IMR-90 (cell line): ENCODE results near the gene FOXL3. TPM values are rescaled to one million over a fixed set of nuclear protein-coding genes. Genes with fewer than 3 reads are reported as not detected.

ENCODE experiments used
- ATAC-seq: fragments of 200-7000 bp; cut with Tn5 transposase; 2 replicates; pipeline ENCODE4 v1.9.1; 2020; ENCODE audit warnings: low read depth, mild to moderate bottlenecking, moderate library complexity
- BruUV-seq: library from RNA; stranded (reverse); fragments of 400-500 nt; replicated peaks from 2 replicates; lab custom pipeline; 2021; lab: Mats Ljungman, UMichigan
- CTCF ChIA-PET: fragments of 300-600 bp; formaldehyde crosslinking; extraction: SDS; loops from one replicate; lab custom pipeline; 2021; ENCODE audit warnings: antibody characterized with exemption; lab: Yijun Ruan, JAX
- POLR2A ChIA-PET: fragments of 300-600 bp; sonication (Branson Sonifier 250); formaldehyde crosslinking; loops from one replicate; lab custom pipeline; 2022; ENCODE audit warnings: antibody characterized with exemption; ENCODE audit not compliant: unreplicated experiment; lab: Charles Lee
- DNase-seq: peaks from one replicate; pipeline ENCODE4 v3.0.0; 2013
- H2AFZ ChIP-seq: replicated peaks from 2 replicates; pipeline ENCODE3; 2013; ENCODE audit warnings: low read length, mild to moderate bottlenecking; ENCODE audit not compliant: poor library complexity
- H2AK5ac ChIP-seq: 2 replicates; pipeline ENCODE4 v1.6.1; 2013; ENCODE audit warnings: low read depth, low read length, inconsistent platforms
- H2AK9ac ChIP-seq: replicated peaks from 2 replicates; pipeline ENCODE3; 2013; ENCODE audit warnings: mild to moderate bottlenecking, low read depth, low read length, moderate library complexity; ENCODE audit not compliant: poor library complexity
- H2BK120ac ChIP-seq: 2 replicates; pipeline ENCODE4 v1.6.1; 2013; ENCODE audit warnings: low read depth, low read length, inconsistent platforms
- H2BK15ac ChIP-seq: 3 replicates; pipeline ENCODE4 v1.6.1; 2013; ENCODE audit warnings: low read depth, low read length, inconsistent platforms
- H2BK20ac ChIP-seq: 2 replicates; pipeline ENCODE4 v1.6.1; 2013; ENCODE audit warnings: low read depth, mild to moderate bottlenecking, inconsistent platforms, low read length, moderate library complexity
- H2BK5ac ChIP-seq: 2 replicates; pipeline ENCODE4 v1.6.1; 2013; ENCODE audit warnings: mild to moderate bottlenecking, low read depth, low read length, inconsistent platforms; ENCODE audit not compliant: poor library complexity, severe bottlenecking
- H3K14ac ChIP-seq: replicated peaks from 2 replicates; pipeline ENCODE4 v1.6.1; 2013; ENCODE audit warnings: low read depth, low read length, inconsistent platforms
- H3K18ac ChIP-seq: 2 replicates; pipeline ENCODE4 v1.6.1; 2013; ENCODE audit warnings: low read depth, low read length, control low read depth
- H3K23ac ChIP-seq: 2 replicates; pipeline ENCODE4 v1.6.1; 2013; ENCODE audit warnings: low read depth, low read length, inconsistent platforms
- H3K27ac ChIP-seq: 2 replicates; pipeline ENCODE4 v1.5.1; 2013; ENCODE audit warnings: mild to moderate bottlenecking, control low read depth, low read length; ENCODE audit not compliant: insufficient read depth
- H3K27me3 ChIP-seq: 2 replicates; pipeline ENCODE4 v1.6.1; 2013; ENCODE audit warnings: low read length; ENCODE audit not compliant: control insufficient read depth, insufficient read depth
- H3K36me3 ChIP-seq: 2 replicates; pipeline ENCODE4 v1.6.1; 2013; ENCODE audit warnings: low read length, mixed read lengths; ENCODE audit not compliant: control insufficient read depth, insufficient read depth
- H3K4ac ChIP-seq: 2 replicates; pipeline ENCODE4 v1.6.1; 2013; ENCODE audit warnings: low read depth, low read length, inconsistent platforms
- H3K4me1 ChIP-seq: 2 replicates; pipeline ENCODE4 v1.6.1; 2013; ENCODE audit warnings: low read length, mixed read lengths; ENCODE audit not compliant: control insufficient read depth, insufficient read depth
- H3K4me2 ChIP-seq: 2 replicates; pipeline ENCODE4 v1.6.1; 2013; ENCODE audit warnings: low read depth, mild to moderate bottlenecking, control low read depth, low read length, moderate library complexity
- H3K4me3 ChIP-seq: 2 replicates; pipeline ENCODE4 v1.5.1; 2013; ENCODE audit warnings: low read depth, mild to moderate bottlenecking, control low read depth, low read length, moderate library complexity; ENCODE audit not compliant: insufficient read depth
- H3K56ac ChIP-seq: 2 replicates; pipeline ENCODE4 v1.6.1; 2013; ENCODE audit warnings: low read length, inconsistent platforms; ENCODE audit not compliant: insufficient read depth; ENCODE audit errors: extremely low read depth
- H3K79me1 ChIP-seq, 2 experiments: 2 replicates each; pipeline ENCODE4 v1.6.1; 2013; ENCODE audit warnings: low read length in 2 of 2, inconsistent platforms in 1 of 2, low read depth in 1 of 2
- H3K9ac ChIP-seq: 2 replicates; pipeline ENCODE4 v1.6.1; 2013; ENCODE audit warnings: low read depth, low read length, control low read depth
- H3K9me1 ChIP-seq: 2 replicates; pipeline ENCODE4 v1.6.1; 2013; ENCODE audit warnings: low read length, inconsistent platforms; ENCODE audit not compliant: insufficient read depth
- H3K9me3 ChIP-seq: 2 replicates; pipeline ENCODE4 v1.6.1; 2013; ENCODE audit warnings: low read length; ENCODE audit not compliant: control insufficient read depth, insufficient read depth
- H4K20me1 ChIP-seq: 2 replicates; pipeline ENCODE4 v1.6.1; 2013; ENCODE audit warnings: low read length, inconsistent platforms; ENCODE audit not compliant: insufficient read depth
- H4K5ac ChIP-seq: 2 replicates; pipeline ENCODE4 v1.6.1; 2013; ENCODE audit warnings: mild to moderate bottlenecking, low read depth, low read length, control low read depth
- H4K8ac ChIP-seq, 2 experiments: 2 replicates each; pipeline ENCODE4 v1.6.1; 2013; ENCODE audit warnings: low read depth in 2 of 2, low read length in 2 of 2, control low read depth in 1 of 2, inconsistent platforms in 1 of 2
- H4K91ac ChIP-seq: 2 replicates; pipeline ENCODE4 v1.6.1; 2013; ENCODE audit warnings: low read depth, low read length, inconsistent platforms; ENCODE audit not compliant: insufficient read depth
- BHLHE40 ChIP-seq: fragments of 150-350 bp; IDR thresholded peaks from 2 replicates; pipeline ENCODE4 v1.6.1; 2016; ENCODE audit warnings: mild to moderate bottlenecking, low read depth, low read length
- CEBPB ChIP-seq: IDR thresholded peaks from 2 replicates; pipeline ENCODE4 v1.6.1; 2012; ENCODE audit warnings: low read depth, low read length, improper control_type of control experiment
- CHD1 ChIP-seq: IDR thresholded peaks from 2 replicates; pipeline ENCODE4 v1.6.1; 2012; ENCODE audit warnings: low read depth, low read length, improper control_type of control experiment
- ELK1 ChIP-seq: fragments of 150-350 bp; IDR thresholded peaks from 2 replicates; pipeline ENCODE4 v1.6.1; 2016; ENCODE audit warnings: low read depth, mild to moderate bottlenecking, low read length, moderate library complexity, borderline replicate concordance
- FOS ChIP-seq: fragments of 150-350 bp; IDR thresholded peaks from 2 replicates; pipeline ENCODE4 v1.6.1; 2016; ENCODE audit warnings: low read depth, low read length
- MAFK ChIP-seq: IDR thresholded peaks from 2 replicates; pipeline ENCODE4 v1.6.1; 2012; ENCODE audit warnings: low read depth, low read length, improper control_type of control experiment
- MAZ ChIP-seq: IDR thresholded peaks from 2 replicates; pipeline ENCODE4 v1.6.1; 2012; ENCODE audit warnings: low read depth, mild to moderate bottlenecking, low read length, improper control_type of control experiment, moderate library complexity, borderline replicate concordance
- MXI1 ChIP-seq: IDR thresholded peaks from 2 replicates; pipeline ENCODE4 v1.6.1; 2012; ENCODE audit warnings: low read depth, mild to moderate bottlenecking, low read length, moderate library complexity, borderline replicate concordance
- NFE2L2 ChIP-seq: fragments of 150-350 bp; IDR thresholded peaks from 2 replicates; pipeline ENCODE4 v1.6.1; 2016; ENCODE audit warnings: low read depth, mild to moderate bottlenecking, low read length
- POLR2A ChIP-seq: IDR thresholded peaks from 2 replicates; pipeline ENCODE4 v1.6.1; 2012; ENCODE audit warnings: mild to moderate bottlenecking, low read depth, low read length
- RAD21 ChIP-seq: IDR thresholded peaks from 2 replicates; pipeline ENCODE4 v1.6.1; 2012; ENCODE audit warnings: low read length, improper control_type of control experiment
- RCOR1 ChIP-seq: IDR thresholded peaks from 2 replicates; pipeline ENCODE4 v1.6.1; 2012; ENCODE audit warnings: mild to moderate bottlenecking, low read length, improper control_type of control experiment; ENCODE audit not compliant: insufficient replicate concordance
- RFX5 ChIP-seq: IDR thresholded peaks from 2 replicates; pipeline ENCODE4 v1.8.0; 2012; ENCODE audit warnings: low read depth, mild to moderate bottlenecking, low read length, moderate library complexity
- SMC3 ChIP-seq: fragments of 150-350 bp; IDR thresholded peaks from 2 replicates; pipeline ENCODE4 v1.6.1; 2016; ENCODE audit warnings: low read depth, mild to moderate bottlenecking, antibody characterized with exemption, low read length, moderate library complexity
- WGBS, 2 experiments: methylation state at CpG; one replicate each; pipeline versions ENCODE4 v1.1.5 to v1.1.7; 2013; ENCODE audit warnings: missing lambda C conversion rate in 2 of 2; ENCODE audit not compliant: insufficient read length in 1 of 2; ENCODE audit errors: extremely low coverage in 2 of 2; 5-methylcytosine and 5-hydroxymethylcytosine counted together
- dilution Hi-C: fragments of 300-500 bp; cut with HindIII; formaldehyde crosslinking; loops from one replicate; pipeline ENCODE4 v1.14.3; 2018; ENCODE audit warnings: low sequenced_read_pairs; ENCODE audit not compliant: unreplicated experiment
- in situ Hi-C: fragments of 300-500 bp; cut with MboI; formaldehyde crosslinking; loops from 3 replicates; pipeline ENCODE4 v1.14.3; 2019; ENCODE audit warnings: low sequenced_read_pairs, inconsistent platforms, mixed read lengths
- intact Hi-C: fragments of 100-400 bp; cut with micrococcal nuclease; formaldehyde crosslinking; loops from 2 replicates; pipeline ENCODE4 v1.10.0; 2022
- polyA plus RNA-seq, 3 experiments: library from polyadenylated mRNA; depleted of rRNA; stranded (reverse); fragments of >200 nt; gene quantifications; 2 replicates each; pipeline ENCODE4 v1.2.3, GENCODE V29; 2012; ENCODE audit warnings: low replicate concordance in 1 of 3
- total RNA-seq: library from RNA; depleted of rRNA; stranded (reverse); fragments of >200 nt; gene quantifications from 2 replicates; pipeline ENCODE4 v1.2.3, GENCODE V29; 2012
- TF ChIP-seq, protein P1 (sequence below): conservative IDR thresholded peaks from 2 replicates; pipeline ENCODE4 v1.5.1; 2012; ENCODE audit warnings: mild to moderate bottlenecking, low read depth, low read length, improper control_type of control experiment
- TF ChIP-seq, protein P2 (sequence below): fragments of 150-350 bp; IDR thresholded peaks from 2 replicates; pipeline ENCODE4 v1.6.1; 2017; ENCODE audit warnings: mild to moderate bottlenecking, antibody characterized with exemption, low read length, low read depth

Gene FOXL3
- total and polyA plus RNA-seq, 2 of the 4 experiments (the other 2 are of a cell fraction), result not detected

- DNase-seq (no peak), ATAC-seq (no peak)
- no peak overlapping the region for H3K18ac ChIP-seq
- H2BK15ac ChIP-seq, result no peak overlapping the region
- ChIA-PET POLR2A (no interaction called here), CTCF (no interaction called here)
- H2BK5ac ChIP-seq, result no peak overlapping the region
- intact Hi-C loops (no loop called here), dilution Hi-C loops (no loop called here), in situ Hi-C loops (no loop called here)
- no peak overlapping the region for H2BK20ac ChIP-seq
- H4K8ac ChIP-seq, result no peak overlapping the region
- H3K79me1 ChIP-seq, result no peaks in the 10 kb centered on the region
- no peaks in the 10 kb centered on the region for H3K9me1 ChIP-seq
- no peak overlapping the region for H3K9ac ChIP-seq
- no peak overlapping the region for H3K23ac ChIP-seq
- TF ChIP-seq MAFK (no peak), MAZ (no peak), RCOR1 (no peak), BHLHE40 (no peak), FOS (no peak), CHD1 (no peak), NFE2L2 (no peak), POLR2A (no peak), RAD21 (no peak), ELK1 (no peak), CEBPB (no peak), RFX5 (no peak), SMC3 (no peak), MXI1 (no peak)
- TF ChIP-seq, protein P1, sequence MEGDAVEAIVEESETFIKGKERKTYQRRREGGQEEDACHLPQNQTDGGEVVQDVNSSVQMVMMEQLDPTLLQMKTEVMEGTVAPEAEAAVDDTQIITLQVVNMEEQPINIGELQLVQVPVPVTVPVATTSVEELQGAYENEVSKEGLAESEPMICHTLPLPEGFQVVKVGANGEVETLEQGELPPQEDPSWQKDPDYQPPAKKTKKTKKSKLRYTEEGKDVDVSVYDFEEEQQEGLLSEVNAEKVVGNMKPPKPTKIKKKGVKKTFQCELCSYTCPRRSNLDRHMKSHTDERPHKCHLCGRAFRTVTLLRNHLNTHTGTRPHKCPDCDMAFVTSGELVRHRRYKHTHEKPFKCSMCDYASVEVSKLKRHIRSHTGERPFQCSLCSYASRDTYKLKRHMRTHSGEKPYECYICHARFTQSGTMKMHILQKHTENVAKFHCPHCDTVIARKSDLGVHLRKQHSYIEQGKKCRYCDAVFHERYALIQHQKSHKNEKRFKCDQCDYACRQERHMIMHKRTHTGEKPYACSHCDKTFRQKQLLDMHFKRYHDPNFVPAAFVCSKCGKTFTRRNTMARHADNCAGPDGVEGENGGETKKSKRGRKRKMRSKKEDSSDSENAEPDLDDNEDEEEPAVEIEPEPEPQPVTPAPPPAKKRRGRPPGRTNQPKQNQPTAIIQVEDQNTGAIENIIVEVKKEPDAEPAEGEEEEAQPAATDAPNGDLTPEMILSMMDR, result no peak
- TF ChIP-seq, protein P2, sequence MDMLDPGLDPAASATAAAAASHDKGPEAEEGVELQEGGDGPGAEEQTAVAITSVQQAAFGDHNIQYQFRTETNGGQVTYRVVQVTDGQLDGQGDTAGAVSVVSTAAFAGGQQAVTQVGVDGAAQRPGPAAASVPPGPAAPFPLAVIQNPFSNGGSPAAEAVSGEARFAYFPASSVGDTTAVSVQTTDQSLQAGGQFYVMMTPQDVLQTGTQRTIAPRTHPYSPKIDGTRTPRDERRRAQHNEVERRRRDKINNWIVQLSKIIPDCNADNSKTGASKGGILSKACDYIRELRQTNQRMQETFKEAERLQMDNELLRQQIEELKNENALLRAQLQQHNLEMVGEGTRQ, result no peak
- H4K91ac ChIP-seq, result no peak overlapping the region
- BruUV-seq, result no TSS peak
- H3K56ac ChIP-seq, result no peak overlapping the region
- H3K36me3 ChIP-seq, result peaks cover 97% of the 10 kb centered on the region
- H2AK9ac ChIP-seq, result no peak overlapping the region
- peaks cover 8% of the 10 kb centered on the region for H3K9me3 ChIP-seq
- no peaks in the 10 kb centered on the region for H3K27me3 ChIP-seq
- H3K4me2 ChIP-seq, result no peak overlapping the region
- no peaks in the 10 kb centered on the region for H3K4me1 ChIP-seq
- no peak overlapping the region for H3K4me3 ChIP-seq
- no peaks in the 10 kb centered on the region for H4K20me1 ChIP-seq
- no peak overlapping the region for H2BK120ac ChIP-seq
- H3K4ac ChIP-seq, result no peak overlapping the region
- no peak overlapping the region for H3K14ac ChIP-seq
- WGBS, 2 experiments, result 97% methylated on average over 20 of the region's 44 CpGs; no CpG with 5 or more reads in 1 of the 2 experiments
- H2AFZ ChIP-seq, result no peak overlapping the region
- no peak overlapping the region for H3K27ac ChIP-seq
- no peak overlapping the region for H4K5ac ChIP-seq
- no peak overlapping the region for H2AK5ac ChIP-seq
Observed at GRCh38 chr7:255721-256361, 34.1 kb upstream of the FOXL3 start.
